Activated CD4-positive, alpha-beta T cell treated with anti-CD3 and anti-CD28 coated beads for 48 hours (primary cell): ENCODE data around the gene SYT1.
"Not testable (repeated sequence)": the region's sequence is repeated elsewhere in the genome, so short reads cannot be mapped to it uniquely, and the experiment has no call there.

ENCODE experiments used
- DNase-seq: peaks from one replicate; pipeline ENCODE4 v3.0.0-alpha.2; 2020

SYT1 gene

DNA sequence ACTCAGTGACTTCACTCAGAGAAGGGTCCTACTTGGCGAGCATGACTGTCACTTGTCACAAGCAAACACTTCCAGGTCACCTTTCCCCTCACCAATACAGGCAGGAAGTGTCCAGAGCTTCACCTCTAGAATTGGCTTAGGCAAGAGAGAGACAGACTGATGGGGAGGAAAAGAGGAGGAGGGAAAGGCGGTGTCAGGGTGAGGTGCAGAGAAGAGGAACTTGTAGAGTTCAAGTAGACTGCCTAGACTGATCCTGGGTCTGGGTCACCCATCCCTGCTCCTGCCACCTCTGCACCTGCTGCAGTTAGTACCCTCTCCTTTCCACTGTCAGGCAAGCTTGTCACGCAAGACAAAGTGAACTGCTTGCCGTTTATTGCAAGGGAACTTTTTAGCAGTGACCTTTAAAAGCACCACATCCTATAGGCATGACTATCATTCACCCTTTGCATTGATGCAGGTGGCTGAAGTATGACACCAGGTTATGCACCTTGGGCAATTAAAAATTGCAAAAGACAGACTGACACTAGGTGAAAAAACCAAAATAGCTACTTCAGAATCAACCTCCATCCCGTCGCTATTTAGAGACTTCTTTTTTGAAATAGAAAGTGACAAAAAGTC is 292.4 kb downstream of the SYT1 start:
- no peak for DNase-seq

DNA sequence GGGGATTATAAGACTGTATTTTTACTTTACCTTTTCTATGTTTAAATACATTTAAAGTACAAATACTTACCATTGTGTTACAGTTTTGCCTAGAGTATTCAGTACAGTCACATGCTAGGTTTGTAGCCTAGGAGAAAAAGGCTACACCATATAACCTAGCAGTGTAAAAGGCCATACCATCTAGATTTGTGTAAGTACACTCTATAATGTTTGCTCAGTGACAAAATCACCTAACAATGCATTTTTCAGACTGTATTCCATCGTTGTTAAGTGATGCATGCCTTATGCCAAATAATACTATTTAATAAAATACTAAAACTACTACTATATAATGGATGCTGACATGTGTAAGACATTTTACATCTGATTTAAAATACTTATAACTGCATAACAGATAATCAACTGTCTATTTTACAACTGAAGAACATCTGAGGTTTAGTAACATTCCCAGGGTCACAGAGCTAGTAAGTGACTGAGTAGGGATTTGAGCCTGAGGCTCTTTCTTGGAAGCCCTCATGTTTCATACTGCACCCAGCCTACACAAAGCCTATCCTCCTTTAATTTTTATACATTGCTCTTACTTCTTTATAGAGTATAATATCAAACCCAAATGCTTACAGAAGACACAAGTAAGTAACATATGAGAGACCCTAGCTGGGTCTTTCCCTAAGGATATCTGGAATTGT is 296.8 kb downstream of the SYT1 start:
- no peak for DNase-seq

DNA sequence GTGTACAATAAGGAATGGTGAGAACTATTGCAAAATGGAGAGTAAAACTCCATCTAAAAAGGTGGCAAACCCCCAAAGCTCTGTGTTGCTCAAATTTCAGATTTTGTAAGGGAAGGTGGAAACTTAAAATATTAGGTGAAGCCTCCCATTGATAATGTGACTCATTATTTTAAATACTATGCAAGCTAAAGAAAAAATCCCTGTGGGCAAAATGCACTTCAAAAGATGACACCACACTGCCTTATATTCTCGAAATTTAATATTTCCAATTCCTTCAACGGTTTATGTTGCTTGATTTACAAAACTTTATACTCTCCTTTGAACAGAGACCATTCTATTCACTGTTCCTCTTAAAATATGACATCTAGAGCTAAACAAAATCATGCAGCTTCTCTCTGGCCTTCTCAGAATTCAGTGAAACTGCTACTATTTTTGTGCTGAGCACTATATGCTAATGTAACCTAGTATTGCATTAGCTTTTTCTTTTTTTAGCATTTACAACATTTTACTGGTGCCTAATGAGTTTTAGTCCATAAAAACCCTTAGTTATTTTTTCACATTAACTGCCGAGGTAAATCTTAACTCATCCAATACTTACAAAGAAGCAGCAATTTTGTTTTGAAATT is 297.7 kb downstream of the SYT1 start:
- DNase-seq = no peak

DNA sequence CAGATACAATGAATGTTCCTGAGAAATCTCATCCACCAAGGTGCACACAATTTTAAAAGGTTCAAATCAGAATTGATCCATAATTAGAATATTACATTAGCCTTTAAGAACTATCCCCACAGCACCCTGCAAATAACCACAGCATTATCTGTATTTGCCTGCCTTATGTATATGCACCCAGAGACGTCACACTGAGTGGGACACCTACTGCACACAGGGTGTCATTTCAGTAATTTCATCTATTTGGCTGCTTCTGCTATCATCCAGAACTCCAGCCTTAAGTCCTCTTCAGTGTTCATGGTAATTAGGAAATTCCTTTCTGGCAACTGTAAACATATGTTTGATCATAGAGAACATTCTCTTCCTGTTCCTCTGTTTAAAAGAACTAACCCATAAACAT is 298.4 kb downstream of the SYT1 start:
- no peak for DNase-seq

DNA sequence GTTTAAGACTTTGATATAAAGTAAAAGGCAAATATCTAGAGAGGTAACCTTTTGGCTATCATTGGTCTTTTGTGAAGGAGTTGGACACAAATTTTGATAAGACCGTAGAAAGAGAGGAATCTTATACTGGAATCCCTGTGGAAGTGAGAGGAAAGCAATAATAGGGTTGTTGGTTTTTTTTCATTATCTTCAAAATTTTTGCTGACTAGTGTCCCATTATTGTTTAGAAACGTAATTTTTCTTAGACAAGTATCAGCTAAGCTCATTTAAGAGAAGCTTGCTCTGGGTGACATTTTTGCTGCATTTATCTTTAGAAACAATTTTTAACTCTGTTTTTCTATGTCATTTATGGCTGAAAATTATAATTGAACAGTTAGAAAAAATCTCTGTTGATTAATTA is 300.3 kb downstream of the SYT1 start:
- DNase-seq = no peak

DNA sequence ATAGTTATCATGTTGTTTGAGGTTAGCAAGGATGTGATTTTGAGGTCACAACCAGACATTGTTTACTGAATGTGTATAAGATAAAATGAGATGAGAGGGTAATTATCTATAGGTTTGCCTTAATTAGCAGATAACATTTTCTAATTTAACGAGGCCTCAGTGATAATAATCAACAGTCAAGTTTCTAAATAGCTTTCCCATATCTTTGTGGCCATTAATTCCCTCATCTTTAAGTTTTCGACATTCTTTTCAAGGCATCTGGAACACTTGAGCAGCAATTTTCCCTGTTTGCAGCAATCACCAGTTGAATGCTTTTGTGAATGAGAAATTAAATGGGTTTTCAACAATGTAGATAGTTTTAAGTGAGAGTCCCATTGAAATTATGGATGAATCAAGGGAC is 304.1 kb downstream of the SYT1 start:
- DNase-seq = no peak

DNA sequence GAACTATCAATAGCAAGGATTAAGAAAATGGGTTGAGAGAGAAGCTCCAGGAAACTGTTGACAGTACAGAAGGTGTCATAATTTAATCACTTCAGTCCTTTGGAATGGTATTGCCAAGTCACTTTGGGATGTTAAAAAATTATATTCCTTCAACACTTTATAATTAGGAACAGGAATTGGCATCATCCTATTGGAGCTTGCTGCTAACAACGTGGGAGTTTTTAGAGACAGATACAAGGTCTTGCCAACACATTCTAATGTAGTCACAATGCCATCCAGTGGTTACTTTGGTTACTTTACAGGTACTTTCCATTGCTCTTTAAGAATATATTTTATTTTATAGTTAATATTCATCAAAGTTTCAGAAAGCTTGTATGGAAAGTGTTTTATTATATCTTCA is 310.1 kb downstream of the SYT1 start:
- no peak for DNase-seq

DNA sequence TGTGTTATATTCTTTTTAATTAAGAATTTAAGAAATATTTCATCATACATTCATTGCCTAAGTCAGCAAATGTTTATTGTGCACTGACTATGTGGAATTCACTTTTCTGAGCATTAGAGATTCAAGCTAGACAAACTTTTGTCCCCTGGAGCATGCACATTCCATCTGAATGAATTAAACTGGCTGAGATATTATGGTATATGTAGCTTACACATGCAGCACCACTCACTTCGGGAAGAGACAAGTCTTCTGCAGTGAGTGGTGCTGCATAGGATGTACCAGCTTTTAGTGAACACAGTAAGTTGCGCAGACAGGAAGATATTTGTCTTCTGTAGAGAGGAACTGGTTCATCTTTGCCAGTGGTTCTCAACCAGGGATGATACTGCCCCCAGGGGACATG is 318.4 kb downstream of the SYT1 start:
- DNase-seq = no peak

DNA sequence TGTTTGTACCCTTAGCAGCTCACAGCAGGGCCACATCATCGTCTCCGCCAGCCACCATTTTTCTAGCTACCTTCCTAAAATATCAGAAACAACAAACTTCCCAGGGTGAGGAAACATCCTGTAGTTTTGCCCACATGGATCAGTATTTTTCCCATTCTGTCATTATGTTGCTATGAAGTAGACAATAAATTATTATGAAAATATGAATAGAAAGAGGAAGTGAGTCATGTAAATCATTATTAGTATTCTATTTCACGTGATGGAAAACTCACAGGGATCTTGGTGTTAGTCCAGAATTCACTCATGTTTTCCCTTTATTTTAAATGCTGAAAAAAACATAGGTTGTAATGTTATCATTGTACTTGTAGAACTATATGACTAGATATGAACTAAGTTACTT is 319.4 kb downstream of the SYT1 start:
- no peak for DNase-seq

DNA sequence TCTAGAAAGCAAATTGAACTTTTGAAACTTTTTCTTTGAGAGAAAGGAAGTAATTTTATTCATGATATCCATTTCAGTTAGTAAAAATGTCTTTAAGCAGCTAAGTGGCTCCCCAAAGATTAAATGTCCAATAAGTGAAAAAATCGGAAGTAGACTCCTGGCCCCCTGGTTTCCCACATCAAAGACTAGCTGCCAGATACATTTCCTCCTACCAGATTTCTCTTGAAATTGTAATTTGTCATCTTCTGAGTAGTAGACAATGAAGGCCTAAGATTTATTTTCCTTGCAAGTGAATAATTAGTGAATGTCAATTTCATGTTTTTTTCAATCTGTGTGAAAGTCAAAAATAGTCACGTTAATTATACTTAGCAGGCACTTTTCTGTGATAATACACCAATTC is 321.9 kb downstream of the SYT1 start:
- DNase-seq = no peak

DNA sequence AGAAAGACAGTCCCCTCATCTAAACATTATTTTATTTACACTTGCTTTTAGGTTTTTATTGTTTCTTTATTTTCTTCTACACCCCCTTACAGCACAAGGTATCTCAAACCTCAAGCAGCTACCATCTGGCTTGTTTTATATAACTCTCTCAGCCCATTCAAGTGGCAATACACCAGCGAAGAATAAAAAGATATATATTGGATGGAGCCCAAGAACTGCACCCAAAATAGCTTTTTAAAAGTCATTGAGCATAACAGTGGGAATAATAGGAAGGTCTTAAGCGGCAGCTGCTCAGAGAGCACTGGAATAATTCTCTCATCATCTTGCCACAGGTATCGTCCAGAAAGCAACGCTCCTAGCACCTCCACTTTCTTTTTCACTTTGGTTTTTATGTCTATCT is 322.5 kb downstream of the SYT1 start:
- DNase-seq = no peak

DNA sequence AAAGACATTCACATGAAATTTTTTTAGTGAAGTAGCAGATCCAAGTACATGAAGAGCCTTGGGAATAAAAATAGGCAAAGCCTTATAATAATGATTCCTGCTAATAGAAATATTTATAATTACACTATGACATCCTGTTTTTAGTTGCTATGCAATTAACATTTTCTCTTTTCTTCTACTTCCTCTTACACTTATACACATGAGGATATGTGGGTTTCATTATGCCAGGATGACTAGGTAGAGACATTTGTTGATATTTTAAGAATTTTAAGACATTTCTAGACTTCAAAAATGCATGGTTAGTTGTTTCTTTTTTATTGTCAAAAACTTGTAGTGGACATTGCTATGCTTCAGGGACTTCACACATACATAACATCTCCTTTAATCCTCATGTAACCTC is 326.8 kb downstream of the SYT1 start:
- DNase-seq = no peak

DNA sequence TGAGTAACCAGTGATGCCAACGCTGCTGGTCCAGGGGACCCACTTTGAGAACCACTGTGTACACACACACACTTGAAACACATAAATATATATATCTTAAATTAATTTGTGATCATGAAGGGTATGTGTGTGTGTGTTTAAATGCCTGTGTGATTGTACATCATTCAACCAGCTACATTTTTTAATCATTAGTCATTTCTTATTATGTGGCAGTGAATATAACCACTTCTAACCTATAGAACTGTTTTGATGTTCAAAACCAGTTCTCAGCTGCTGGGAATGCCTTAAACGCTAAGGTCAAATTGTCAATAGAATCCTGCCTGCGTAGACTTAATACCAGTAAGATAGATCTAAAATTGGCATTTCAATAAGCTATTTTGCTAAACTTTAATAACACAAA is 330.0 kb downstream of the SYT1 start:
- no peak for DNase-seq

DNA sequence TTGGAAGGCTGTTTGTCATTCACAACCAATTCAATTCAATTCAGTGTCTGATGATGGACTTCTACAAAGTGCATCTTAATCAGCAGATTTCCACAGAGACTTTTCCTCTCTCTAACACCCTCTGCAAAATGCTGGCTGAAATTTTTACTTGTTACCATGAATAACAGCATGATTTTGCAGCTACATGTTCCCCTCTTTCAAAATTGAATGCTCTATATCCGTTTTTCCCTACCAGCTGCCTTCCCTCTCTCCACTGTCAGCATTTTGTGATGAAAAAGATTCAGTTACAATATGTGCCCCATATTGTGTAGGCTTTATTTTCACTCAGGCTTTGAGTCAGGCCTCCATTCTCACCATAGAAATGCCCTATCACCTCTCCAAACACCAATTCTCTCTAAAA is 334.6 kb downstream of the SYT1 start:
- no peak for DNase-seq

DNA sequence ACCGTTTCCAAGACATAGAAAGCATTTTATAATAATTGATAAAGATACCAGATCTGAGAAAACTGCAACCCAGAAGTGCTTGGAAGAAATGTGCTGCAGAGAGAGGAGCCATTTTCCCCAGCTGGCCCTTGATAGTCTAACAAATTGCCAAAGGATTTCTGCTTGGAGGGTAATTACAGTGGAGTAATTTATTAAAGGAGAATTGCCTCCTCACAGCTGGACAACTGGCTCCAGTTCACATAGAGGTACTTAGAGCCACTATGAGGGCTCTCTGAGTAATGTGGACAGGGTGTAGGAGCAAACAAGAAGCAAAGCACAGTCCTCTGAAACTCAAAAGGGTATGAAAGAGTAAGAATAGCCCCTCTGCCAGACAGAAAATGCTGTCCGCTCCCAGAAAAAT is 335.6 kb downstream of the SYT1 start:
- no peak for DNase-seq

DNA sequence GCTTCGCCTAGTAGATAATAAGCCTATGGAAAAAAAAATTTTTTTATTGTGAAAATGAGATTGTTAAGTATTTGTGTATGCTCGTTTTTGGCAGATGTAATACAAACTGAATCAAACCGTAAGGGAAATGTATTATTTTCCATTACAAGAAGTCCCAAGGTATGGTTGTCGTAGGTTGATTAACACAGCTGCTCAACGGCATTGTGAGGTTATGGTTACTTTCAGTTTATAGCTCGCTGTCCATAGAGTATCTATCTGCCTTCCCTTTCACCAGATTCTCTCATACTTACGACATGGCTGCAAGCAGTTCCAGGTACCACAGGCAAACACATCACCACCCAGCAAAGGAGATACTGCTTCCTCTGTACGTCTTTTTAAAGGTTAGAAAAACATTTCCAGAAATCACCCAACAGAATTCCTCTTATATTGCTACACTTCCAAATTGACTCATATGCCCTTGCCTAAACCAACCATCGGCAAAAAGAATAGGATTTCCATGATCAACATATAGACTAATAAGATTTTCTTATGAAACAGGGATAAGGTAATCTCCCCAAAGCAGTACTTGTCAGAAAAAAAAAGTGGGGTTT is 338.6 kb downstream of the SYT1 start:
- DNase-seq = no peak

DNA sequence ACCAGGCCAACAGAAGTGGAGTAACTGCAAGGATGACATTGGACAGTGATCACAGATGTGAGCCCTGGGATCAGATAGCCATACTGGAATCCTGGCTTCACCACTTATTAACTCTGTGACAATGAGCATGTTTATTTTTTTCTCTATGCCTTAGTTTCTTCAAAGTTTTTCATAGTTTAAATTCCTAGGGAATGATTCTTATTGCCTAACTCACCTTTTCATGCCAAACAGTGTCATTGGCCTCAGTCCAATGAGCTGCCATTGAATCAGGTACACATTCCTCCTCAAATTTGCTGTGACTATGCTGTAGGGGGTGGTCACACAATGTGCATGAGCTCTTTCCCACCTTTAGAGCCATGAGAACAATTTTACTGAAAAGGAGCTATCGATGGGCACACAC is 342.3 kb downstream of the SYT1 start:
- DNase-seq = no peak

DNA sequence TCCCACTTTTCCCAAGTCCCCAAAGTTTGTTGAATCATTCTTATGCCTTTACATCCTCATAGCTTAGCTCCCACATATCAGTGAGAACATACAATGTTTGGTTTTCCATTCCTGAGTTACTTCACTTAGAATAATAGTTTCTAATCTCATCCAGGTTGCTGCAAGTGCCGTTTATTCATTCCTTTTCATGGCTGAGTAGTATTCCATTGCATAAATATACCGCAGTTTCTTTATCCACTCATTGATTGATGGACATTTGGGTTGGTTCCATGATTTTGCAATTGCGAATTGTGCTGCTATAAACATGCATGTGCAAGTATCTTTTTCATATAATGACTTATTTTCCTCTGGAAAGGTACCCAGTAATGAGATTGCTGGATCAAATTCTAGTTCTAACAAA is 345.8 kb downstream of the SYT1 start:
- not testable (repeated sequence) for DNase-seq

DNA sequence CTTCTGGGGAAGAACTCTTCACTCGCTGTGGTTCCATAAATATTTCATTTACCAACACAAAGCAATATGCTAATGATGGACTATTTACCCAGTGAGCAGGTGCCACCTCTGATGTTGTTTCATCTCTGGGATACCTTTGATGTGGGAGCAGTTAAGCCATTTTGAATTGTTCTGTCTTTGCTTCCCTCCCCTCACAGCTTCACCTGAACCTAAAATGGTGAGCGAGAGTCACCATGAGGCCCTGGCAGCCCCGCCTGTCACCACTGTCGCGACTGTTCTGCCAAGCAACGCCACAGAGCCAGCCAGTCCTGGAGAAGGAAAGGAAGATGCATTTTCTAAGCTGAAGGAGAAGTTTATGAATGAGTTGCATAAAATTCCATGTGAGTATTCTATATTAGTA is 352.7 kb downstream of the SYT1 start:
- no peak for DNase-seq

DNA sequence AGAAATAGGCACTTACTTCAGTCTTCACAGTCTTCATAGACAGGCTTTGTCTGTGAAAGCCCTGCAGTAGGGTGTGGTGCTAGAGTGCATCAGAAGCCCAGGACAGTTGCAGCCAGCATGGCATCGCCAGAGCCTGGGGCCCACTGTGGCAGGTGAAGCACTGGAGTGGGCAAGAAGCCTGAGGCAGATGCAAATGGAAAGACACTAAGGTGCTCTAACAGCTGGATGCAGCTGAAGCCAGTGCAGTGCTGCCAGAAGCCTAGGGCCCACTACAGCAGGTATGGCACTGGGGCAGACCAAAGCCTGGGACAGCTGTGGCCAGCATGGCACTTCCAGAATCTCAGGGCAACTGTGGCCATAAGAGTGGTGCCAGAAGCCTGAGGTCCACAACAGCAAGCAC is 358.6 kb downstream of the SYT1 start:
- DNase-seq = no peak

DNA sequence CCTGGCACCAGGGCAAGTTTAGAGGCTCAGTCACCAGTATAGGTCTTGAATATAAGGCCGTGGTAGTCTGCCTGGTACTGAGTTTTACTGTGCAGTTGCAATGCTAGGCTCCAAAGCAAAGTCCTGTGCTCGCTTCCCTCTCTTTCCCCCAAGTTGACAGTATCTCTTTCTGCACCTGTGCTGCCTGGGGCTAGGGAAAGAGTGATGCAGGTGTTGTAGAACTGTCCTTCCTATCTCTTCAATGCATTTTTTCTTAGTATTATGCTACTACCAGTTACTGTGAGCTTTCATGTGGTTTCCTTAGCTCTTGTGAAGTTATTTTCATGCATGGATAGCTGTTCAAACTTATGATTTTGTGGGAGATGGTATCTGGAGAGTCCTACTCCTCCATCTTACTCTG is 359.2 kb downstream of the SYT1 start:
- DNase-seq = no peak

DNA sequence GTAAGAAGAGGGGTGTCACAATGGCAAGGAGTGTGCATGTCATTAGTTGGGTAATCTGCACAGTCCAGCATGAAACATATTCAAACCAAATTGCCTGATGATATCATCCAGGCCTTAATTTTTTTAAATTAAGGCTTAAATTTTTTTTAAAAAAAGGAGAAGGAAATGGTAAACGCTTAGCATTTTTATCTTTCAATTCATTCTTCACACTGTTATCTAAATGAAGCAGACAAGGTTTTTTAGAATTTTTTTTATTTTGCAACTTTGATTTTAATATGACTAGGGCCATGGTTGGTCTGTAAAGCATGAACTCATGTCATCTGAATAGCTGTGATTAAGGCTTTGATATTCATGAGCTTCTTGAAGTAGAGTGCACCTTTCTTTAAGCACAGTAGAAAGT is 362.5 kb downstream of the SYT1 start:
- DNase-seq = no peak

DNA sequence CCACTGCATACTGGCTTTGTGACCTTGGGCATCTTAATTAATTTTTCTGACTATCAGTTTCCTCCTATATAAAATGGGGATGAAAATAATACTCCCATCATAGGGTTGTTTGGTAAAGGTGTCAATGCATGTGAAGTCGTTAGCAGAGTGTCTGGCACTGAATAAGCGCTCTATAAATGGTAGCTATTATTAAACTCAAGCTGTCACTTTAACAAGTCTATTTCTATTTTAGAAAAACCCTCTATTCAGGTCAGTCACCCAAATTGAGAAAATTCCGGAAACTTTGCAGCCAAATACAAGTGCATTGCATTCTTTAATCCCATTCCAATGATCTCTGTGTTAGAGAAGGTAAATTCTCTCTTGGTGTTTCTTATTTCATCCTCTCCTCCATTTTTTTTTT is 363.1 kb downstream of the SYT1 start:
- no peak for DNase-seq

DNA sequence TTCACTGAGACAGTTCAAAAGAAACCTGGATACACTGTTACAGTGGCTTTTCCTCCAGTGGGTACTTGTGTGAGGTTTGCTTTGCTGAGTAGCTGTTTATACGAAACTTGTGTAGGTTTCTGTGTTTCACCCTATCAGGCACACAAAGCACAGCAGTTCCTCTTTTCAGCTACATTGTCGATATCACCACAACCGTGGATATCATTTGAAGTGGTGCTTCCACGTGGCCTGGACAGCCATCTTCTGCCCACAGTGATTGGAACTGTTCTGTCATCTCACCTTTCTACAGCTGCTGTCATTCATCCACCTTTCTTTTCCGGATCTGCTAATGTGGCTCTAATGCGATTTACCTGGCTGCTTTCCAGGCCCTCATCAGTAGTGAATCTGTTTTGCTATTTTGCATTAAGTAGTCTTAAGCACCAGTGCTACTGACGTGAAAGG is 368.8 kb downstream of the SYT1 start:
- no peak for DNase-seq
